HG02970 (cell line): ENCODE measurements around the gene XPNPEP3.
"Not testable (repeated sequence)": the region's sequence is repeated elsewhere in the genome, so short reads cannot be mapped to it uniquely, and the experiment has no call there.

Source experiments
- ATAC-seq: cut with Tn5 transposase; IDR thresholded peaks from one replicate; pipeline ENCODE4 v1.9.1; 2021; ENCODE audit warnings: mild to moderate bottlenecking, moderate library complexity, moderate number of reproducible peaks; ENCODE audit not compliant: unreplicated experiment, low FRiP score

XPNPEP3 gene

GRCh38 chr22:40856513-40857308 lies at the start of gene XPNPEP3, which contains the start of gene ST13:
XPNPEP3 (plus strand) TSS chr22:40857148; CDS start chr22:40857182, 34 bp downstream.
ST13 (minus strand) TSS chr22:40856639; CDS start chr22:40856540, 99 bp downstream.
- ATAC-seq: peak; percentile 83

DNA sequence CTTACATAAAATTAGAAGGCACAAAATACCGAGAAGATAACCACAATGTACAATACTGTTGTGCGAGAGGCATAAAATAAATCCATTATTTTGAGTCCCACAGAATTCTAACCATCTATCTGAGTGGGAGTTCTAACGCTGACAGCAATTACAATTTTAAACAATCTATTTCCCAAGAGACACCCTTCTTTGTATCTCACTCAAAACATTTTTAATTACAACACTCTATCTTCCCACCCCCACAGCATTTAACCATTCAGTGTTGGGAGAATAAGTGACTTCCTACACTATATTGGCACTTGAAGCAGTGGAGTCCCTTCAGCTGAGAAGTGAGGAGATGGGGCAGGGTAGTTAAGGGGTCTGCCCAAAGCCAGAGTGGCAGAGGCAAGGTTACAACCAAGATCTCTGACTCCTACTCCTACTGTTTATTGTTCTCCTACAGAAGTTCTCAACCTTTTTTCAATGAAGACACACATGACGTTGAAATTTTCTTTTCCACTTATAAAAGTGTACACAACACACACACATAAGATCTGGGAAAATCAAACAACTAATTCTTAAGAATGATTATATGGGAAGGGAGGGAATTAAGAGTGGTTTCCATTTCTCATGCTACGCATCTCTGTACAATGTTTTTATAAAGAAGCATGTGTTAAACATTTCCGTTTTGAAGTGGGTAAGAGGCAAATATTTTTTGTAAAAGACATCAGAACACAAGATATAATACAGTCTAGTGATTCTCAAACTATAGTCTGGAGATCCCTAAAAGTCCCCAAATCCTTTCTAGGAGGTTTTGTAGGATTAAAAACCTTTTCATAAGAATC lies 48.7 kb upstream of the XPNPEP3 start:
- ATAC-seq: no peak

DNA sequence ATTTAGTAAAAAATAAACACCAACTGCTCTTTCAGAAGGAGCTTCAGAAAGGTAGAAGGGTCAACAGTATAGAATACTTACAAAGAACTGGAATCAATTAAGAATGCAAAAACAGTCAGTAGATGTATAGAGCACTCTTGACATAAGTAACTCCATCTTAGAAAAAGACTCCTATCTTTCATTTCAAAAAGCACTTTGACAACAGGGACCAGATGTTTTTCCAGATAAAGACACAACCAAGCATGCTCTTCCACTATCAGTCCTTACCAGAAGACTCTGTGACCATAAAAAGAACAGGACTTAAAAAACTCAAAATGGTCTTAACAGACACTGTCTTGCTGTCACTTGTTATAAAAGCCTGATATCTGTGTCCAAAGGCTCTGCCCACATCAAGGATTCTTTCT lies 43.0 kb upstream of the XPNPEP3 start:
- no peak for ATAC-seq

DNA sequence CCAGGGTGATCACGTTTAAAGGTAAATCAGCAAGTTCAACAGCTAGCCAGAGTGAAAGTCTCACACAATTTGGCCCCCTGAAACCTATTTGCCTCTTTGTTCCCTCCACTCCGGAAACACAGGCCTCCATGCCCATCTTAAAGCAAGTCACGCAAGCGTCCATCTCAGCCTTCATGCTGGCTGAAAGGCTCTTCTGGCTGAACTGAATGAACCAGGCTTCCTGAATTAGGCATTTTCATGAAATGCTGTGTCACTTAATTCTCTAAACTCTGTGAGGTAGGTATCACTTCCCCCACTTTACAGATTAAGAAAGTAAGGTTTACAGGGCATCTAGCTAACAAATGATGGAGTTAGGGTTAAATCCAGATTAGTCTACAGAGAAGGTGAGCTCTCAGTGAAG lies 39.2 kb upstream of the XPNPEP3 start:
- ATAC-seq: no peak

- ATAC-seq: no peak
These were observed 38.7 kb upstream of the XPNPEP3 start for GRCh38 chr22:40818192-40818746.

DNA sequence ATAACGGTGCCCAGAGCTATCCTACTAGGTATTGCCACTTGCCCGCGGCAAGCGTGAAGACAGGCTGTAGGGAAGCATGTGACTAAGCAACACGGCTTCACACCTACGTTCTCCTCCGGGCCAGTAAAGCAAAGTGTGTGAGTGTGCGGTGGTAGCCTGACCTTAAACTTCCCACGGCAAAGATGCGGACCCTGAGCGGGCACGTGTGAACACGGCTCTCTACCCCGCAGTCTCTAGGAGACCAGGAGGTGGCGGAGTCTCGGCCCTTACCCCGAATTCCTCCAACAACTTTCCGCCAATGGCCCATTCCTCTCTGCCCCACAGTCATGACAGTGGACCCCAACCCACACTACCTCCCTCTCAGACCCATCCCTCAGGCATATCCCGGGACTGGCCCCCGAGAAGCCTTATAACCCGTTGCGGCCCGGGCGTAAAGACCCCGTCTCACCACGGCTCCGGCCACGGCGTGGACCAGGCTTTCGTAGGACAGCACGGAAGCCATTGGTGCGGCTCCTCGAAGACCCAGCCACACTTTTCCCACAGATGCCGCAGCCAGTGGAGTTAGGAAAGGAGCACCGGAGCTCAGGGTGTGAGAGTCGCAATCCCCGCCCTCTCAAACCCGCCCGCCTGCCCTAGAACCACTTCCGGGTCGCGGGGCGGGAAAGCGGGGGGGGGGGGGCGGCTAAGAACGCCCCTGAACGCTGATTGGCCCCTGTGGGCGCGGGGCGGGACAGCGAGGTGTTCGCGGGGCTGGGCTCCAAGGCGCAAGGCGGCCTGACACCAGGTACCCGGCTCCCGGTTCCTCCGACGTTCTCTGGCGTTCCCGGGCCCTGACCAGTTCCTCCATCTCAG lies 38.0 kb upstream of the XPNPEP3 start, which contains the start of gene SLC25A17:
TSS of gene SLC25A17 (minus strand) at position 600 of the 852 bp plus-strand sequence. CDS start at position 502, 98 bp downstream.
- ATAC-seq: peak; percentile 55

DNA sequence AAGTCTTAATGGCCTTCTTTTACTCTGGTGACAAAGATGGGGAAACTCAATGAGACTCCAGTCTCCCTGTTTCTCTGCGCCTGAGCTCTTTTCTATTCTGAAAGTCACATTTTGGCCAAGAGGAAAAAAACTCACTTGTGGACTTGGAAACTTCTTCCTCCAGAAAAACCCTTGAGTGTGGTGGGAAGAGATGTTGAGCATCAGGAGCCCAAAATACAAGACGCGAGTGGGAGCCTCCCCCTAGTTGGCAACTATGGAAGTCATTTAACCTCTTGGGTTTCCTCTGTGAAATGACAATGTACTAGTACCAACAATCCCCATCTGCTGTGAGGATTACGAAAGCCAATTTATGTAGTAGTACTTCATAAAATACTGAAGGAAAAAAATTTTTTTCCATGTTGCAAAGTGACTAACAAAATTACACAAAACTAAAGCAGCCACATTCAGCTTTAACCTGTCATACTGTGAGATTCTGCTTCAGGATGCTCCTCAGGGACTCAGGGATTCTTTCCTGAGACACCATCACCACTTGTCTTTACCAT lies 37.3 kb upstream of the XPNPEP3 start:
- no peak for ATAC-seq

DNA sequence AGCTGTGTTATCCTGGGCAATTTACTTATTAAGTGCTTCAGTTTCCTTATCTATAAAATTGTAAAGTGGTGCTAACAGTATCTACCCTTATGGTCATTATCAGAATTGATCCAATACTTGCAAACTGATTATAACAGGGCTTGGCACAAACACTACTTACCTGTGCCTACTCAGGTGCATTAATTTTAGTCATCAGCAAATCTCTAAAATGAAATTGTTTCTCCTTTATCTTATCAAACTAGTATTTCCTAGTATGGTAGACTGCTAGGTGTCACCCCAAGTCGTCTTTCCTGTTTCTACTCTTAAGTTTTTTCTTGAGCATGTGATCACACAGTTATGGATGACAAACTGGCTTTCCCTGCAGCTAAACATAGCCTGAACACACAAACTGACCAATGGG lies 33.5 kb upstream of the XPNPEP3 start:
- ATAC-seq: no peak

DNA sequence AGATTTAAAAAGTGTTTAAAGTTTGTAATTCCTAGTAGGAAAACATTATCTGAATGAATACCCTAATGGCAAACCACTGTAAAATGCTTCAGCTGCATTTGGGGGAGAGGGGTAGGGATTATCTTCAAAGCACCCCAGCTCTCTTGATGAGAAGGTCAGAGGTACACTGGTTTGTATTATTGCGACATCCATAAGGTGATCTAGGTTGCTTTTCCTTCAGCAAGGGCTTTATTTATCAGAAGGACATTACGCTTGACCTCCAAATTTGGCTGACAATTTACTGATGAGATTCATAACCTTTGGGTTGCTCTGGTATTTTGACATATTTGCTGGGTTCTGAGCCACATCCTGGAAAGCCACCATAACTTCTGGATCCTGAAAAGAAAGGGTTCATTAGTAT lies 30.7 kb upstream of the XPNPEP3 start:
- not testable (repeated sequence) for ATAC-seq

GRCh38 chr22:40826984-40827741 lies 29.8 kb upstream of the XPNPEP3 start:
- ATAC-seq: no peak

DNA sequence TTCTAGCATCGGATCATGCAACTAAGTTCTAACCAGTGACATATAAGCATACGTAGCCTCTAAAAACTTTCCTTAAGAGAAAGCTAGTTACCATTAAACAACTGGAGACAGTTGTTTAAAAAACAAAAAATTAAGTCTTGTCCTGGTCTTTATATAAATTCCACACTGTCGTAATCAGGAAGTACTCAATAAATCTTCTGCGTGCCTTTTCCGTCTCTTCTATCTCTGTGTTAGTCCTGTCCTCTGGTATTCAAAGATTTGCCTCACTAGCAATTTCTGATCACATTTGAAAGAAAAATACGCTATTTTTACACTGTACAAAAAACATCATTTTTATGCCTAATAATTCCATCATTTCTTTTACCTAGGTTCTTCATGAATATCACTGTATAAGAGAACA lies 27.8 kb upstream of the XPNPEP3 start:
- ATAC-seq: no peak

DNA sequence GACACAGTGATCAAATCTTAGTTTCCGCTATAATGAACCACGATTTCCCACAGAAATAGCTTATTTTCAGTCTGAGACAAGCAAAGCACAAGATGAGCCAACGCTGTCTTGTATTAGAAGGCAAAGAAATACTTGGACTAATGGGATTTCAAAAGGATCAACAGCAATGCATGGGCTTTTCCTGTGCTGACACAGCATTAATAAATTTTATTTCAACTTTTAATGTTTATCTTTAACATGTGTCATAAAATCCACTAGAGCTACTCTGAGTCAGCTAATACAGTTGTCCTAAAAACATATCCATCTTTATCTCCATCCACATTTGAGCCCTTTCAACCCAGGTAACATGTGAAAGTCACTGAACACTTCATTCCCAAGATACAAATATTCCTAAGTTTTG lies 22.3 kb upstream of the XPNPEP3 start:
- no peak for ATAC-seq

DNA sequence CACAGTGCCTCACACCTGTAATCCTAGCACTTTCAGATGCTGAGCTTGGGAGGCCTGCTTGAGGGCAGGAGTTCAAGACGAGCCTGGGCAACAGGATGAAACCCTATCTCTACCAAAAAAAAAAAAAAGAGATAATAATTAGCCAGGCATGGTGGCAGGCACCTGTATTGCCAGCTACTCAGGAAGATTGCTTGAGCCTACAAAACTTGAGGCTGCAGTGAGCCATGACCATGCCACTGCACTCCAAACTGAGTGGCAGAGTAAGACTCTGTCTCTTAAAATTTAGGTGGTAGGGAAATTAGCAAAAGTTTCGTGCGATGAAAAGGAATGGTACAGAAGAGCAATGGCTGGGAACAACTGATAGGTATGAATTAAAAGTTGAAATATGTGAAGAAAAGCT lies 18.5 kb upstream of the XPNPEP3 start:
- no peak for ATAC-seq

GRCh38 chr22:40844951-40845350 lies 12.0 kb upstream of the XPNPEP3 start:
- ATAC-seq: no peak

DNA sequence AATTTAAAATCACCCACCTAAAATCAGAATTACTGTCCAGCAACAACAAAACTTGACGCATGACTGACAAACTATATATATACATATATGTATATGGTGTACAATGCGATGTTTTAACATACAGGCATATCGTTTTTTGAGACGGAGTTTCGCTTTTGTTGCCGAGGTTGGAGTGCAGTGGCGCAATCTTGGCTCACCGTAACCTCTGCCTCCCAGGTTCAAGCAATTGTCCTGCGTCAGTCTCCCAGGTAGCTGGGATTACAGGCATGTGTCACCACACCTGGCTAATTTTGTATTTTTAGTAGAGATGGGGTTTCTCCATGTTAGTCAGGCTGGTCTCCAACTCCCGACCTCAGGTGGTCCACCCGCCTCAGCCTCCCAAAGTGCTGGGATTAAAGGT lies 11.1 kb upstream of the XPNPEP3 start:
- not testable (repeated sequence) for ATAC-seq

- no peak for ATAC-seq
These were observed 3.6 kb upstream of the XPNPEP3 start for GRCh38 chr22:40853333-40853732.

GRCh38 chr22:40853961-40854360 lies 3.0 kb upstream of the XPNPEP3 start:
- no peak for ATAC-seq

DNA sequence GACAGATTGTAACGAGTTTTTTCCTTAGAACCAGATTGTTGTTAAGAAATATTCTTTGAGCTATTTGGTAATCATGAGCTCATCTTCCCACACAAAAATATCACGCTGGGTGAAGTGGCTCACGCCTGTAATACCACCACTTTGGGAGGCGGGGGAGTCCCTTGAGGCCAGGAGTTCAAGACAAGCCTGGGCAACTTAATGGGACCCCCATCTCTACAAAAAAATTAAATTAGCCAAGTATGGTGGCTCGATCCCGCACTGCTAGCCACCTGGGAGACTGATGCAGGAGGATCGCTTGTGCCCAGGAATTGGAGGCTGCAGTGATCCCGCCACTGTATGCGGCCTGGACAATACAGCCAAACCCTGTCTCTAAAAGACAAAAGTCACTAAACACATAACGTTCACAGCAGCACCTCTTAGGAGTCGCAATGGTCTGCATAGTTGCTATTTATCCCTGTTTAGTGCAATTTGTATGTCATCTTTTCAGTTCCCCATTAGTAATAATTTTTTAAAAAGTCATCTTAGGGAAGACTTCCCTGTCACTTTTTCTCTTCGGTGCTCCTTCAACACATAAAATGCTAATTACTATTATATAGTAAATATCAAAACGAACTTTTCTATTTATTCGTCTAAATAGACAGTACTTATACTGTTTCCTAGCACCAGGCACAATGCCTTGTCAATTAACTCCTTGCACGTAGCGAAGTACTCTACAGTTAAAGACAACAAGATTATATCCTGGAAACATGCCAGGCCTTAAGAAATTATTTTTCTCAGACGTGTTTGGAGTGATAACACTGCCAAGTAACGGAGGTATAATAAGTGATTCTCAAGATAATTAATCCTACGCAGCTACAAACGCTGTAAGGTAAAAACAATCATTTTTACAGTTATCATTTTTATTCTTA lies 1.6 kb upstream of the XPNPEP3 start:
- no peak for ATAC-seq
